DOHH2 (cell line): Measurements from ENCODE around the gene RBFOX2.

Experiments
- H3F3A ChIP-seq: fragments of 200-600 bp; sonication (generic), shearing (Covaris generic); 2 replicates; pipeline ENCODE4 v1.6.0; 2016; ENCODE audit warnings: antibody characterized with exemption, mild to moderate bottlenecking; ENCODE audit not compliant: control insufficient read depth, insufficient read depth
- H3K27ac ChIP-seq: fragments of 200-600 bp; sonication (generic); 2 replicates; pipeline ENCODE4 v1.5.1; 2014; ENCODE audit warnings: low read depth, mild to moderate bottlenecking, low read length, moderate library complexity
- H3K27me3 ChIP-seq: fragments of 200-600 bp; sonication (generic); 2 replicates; pipeline ENCODE4 v1.6.1; 2014; ENCODE audit warnings: mild to moderate bottlenecking, low read length, mixed read lengths; ENCODE audit not compliant: control insufficient read depth
- H3K36me3 ChIP-seq: fragments of 200-600 bp; sonication (generic); 2 replicates; pipeline ENCODE4 v1.6.1; 2014; ENCODE audit warnings: mild to moderate bottlenecking, low read length, moderate library complexity, mixed read lengths; ENCODE audit not compliant: control insufficient read depth
- H3K4me1 ChIP-seq: fragments of 200-600 bp; sonication (generic); 2 replicates; pipeline ENCODE4 v1.6.1; 2014; ENCODE audit warnings: mild to moderate bottlenecking, low read length, mixed read lengths; ENCODE audit not compliant: control insufficient read depth
- H3K4me2 ChIP-seq: fragments of 200-600 bp; sonication (generic); 2 replicates; pipeline ENCODE4 v1.6.0; 2014; ENCODE audit warnings: mild to moderate bottlenecking, low read length, moderate library complexity
- H3K4me3 ChIP-seq: fragments of 200-600 bp; sonication (generic); 2 replicates; pipeline ENCODE4 v1.5.1; 2014; ENCODE audit warnings: mild to moderate bottlenecking, low read length, mixed read lengths
- H3K79me2 ChIP-seq: fragments of 200-600 bp; sonication (generic); 2 replicates; pipeline ENCODE4 v1.6.1; 2014; ENCODE audit warnings: mild to moderate bottlenecking, low read length, mixed read lengths; ENCODE audit not compliant: control insufficient read depth
- H3K9me2 ChIP-seq: fragments of 200-600 bp; sonication (generic); replicated peaks from 2 replicates; pipeline ENCODE4 v1.6.1; 2014; ENCODE audit warnings: mild to moderate bottlenecking, low read length, mixed read lengths; ENCODE audit not compliant: control insufficient read depth
- H3K9me3 ChIP-seq: fragments of 200-600 bp; sonication (generic); 2 replicates; pipeline ENCODE4 v1.6.1; 2014; ENCODE audit warnings: antibody characterized with exemption, low read length, mixed read lengths; ENCODE audit not compliant: control insufficient read depth, insufficient read depth
- H4K20me1 ChIP-seq: fragments of 200-600 bp; sonication (generic); 2 replicates; pipeline ENCODE4 v1.6.0; 2014; ENCODE audit warnings: low read depth, mild to moderate bottlenecking, antibody characterized with exemption, low read length, moderate library complexity; ENCODE audit not compliant: control insufficient read depth, insufficient read depth
- EZH2phosphoT487 ChIP-seq: fragments of 200-600 bp; sonication (generic); IDR thresholded peaks from 2 replicates; pipeline ENCODE4 v1.6.1; 2017; ENCODE audit warnings: borderline replicate concordance, mild to moderate bottlenecking, antibody characterized with exemption, low read length, moderate library complexity, mixed read lengths
- TF ChIP-seq, protein P1 (sequence below): fragments of 200-600 bp; sonication (generic); IDR thresholded peaks from one replicate; pipeline ENCODE4 v1.5.1; 2014; ENCODE audit warnings: antibody characterized with exemption, mild to moderate bottlenecking, low read depth, low read length; ENCODE audit not compliant: poor library complexity, severe bottlenecking

Gene RBFOX2

DNA sequence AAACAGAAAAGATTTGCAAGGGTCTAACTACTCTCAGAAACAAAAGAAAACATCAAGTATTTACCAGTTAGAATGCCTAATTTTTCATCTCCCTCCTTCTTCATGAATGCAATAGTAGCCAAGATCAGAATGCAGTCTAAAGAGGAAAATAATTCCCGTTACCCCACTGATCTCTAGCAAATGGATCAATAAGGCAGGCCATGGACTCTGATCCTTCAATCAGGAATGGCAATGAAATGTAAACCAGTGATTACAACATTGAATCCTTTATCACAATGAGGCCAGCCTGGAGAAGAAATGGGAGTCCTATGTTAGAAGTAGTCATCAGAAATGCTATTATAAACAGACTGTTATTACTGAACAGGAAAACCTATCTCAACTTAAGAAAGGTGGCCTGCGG lies 204.4 kb downstream of the RBFOX2 start:
- TF ChIP-seq, protein P1, sequence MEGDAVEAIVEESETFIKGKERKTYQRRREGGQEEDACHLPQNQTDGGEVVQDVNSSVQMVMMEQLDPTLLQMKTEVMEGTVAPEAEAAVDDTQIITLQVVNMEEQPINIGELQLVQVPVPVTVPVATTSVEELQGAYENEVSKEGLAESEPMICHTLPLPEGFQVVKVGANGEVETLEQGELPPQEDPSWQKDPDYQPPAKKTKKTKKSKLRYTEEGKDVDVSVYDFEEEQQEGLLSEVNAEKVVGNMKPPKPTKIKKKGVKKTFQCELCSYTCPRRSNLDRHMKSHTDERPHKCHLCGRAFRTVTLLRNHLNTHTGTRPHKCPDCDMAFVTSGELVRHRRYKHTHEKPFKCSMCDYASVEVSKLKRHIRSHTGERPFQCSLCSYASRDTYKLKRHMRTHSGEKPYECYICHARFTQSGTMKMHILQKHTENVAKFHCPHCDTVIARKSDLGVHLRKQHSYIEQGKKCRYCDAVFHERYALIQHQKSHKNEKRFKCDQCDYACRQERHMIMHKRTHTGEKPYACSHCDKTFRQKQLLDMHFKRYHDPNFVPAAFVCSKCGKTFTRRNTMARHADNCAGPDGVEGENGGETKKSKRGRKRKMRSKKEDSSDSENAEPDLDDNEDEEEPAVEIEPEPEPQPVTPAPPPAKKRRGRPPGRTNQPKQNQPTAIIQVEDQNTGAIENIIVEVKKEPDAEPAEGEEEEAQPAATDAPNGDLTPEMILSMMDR = no peak
- TF ChIP-seq EZH2phosphoT487 = no peak
- H3K9me2 ChIP-seq = no peaks in the 10 kb centered on the region
- no peak overlapping the region for H3K4me3 ChIP-seq
- H3K9me3 ChIP-seq = no peaks in the 10 kb centered on the region
- H4K20me1 ChIP-seq = no peaks in the 10 kb centered on the region
- no peaks in the 10 kb centered on the region for H3K27me3 ChIP-seq
- H3K4me2 ChIP-seq = no peak overlapping the region
- no peaks in the 10 kb centered on the region for H3F3A ChIP-seq
- H3K27ac ChIP-seq = no peak overlapping the region
- peaks cover 6% of the 10 kb centered on the region; the same call in 1 of the 2 replicates for H3K4me1 ChIP-seq
- H3K79me2 ChIP-seq = peaks cover 63% of the 10 kb centered on the region
- H3K36me3 ChIP-seq = no peaks in the 10 kb centered on the region

DNA sequence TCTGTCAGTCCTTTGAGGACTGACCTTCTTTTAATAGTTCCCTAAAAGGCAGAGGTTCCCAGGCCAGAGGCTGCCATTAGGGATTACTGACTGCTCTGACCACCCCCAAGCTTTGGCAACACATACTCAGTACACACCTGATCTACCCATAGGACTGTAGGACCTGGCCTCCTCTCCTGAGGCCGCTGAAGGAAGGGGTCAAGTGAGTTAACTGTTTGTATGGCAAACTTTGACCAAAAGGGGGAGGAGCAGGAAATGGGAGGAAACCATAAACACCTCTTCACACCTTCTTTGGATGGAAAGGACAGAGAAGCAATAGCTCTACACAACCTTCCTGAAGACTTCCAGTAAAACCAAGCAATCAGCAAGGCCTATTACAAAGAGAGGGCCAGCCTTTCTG lies 207.0 kb downstream of the RBFOX2 start:
- Histone ChIP-seq H3K36me3 (no peaks in the 10 kb centered on the region), H3K4me3 (no peak overlapping the region), H3K4me2 (no peak overlapping the region), H4K20me1 (no peaks in the 10 kb centered on the region), H3K27ac (no peak overlapping the region), H3K27me3 (no peaks in the 10 kb centered on the region), H3F3A (no peaks in the 10 kb centered on the region), H3K79me2 (peaks cover 60% of the 10 kb centered on the region), H3K4me1 (peaks cover 11% of the 10 kb centered on the region), H3K9me3 (no peaks in the 10 kb centered on the region), H3K9me2 (no peaks in the 10 kb centered on the region)
- TF ChIP-seq, protein P1 = no peak
- TF ChIP-seq EZH2phosphoT487 = no peak

DNA sequence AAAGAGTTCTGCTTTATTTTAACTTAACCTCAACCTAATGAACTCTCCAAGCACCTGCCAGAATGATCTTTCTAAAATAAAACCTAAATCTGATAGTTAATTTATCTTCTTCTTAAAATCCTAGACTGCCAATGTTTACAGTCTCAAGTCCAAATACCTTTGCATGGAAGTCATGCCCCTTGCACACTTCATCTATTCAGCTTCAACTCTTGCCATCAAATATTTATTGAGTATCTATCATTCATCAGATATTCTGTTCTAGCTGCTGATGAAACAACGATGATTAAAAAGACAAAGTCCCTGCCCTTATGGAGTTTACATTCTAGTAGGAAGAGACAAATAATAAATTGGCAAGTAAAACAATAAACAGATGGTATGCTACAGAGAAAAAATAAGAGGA lies 209.2 kb downstream of the RBFOX2 start:
- peaks cover 50% of the 10 kb centered on the region for H3K79me2 ChIP-seq
- H3K9me3 ChIP-seq = no peaks in the 10 kb centered on the region
- no peaks in the 10 kb centered on the region; the same call in 1 of the 2 replicates for H3K36me3 ChIP-seq
- no peaks in the 10 kb centered on the region for H3F3A ChIP-seq
- H3K9me2 ChIP-seq = no peaks in the 10 kb centered on the region
- H3K4me1 ChIP-seq = peaks cover 24% of the 10 kb centered on the region
- H3K27ac ChIP-seq = no peak overlapping the region
- no peaks in the 10 kb centered on the region for H3K27me3 ChIP-seq
- no peak overlapping the region for H3K4me2 ChIP-seq
- TF ChIP-seq, protein P1 = no peak
- TF ChIP-seq EZH2phosphoT487 = no peak
- H4K20me1 ChIP-seq = no peaks in the 10 kb centered on the region
- no peak overlapping the region for H3K4me3 ChIP-seq
